Ishikawa (cell line): ENCODE measurements around the gene PRKAR2B.

Experiments
- CEBPB ChIP-seq: IDR thresholded peaks from 2 replicates; pipeline ENCODE4 v1.6.1; 2012
- CREB1 ChIP-seq: IDR thresholded peaks from 2 replicates; pipeline ENCODE4 v1.6.1; 2012; ENCODE audit warnings: low read depth
- EGR1 ChIP-seq: IDR thresholded peaks from 2 replicates; pipeline ENCODE4 v1.6.1; 2012
- EP300 ChIP-seq: IDR thresholded peaks from 2 replicates; pipeline ENCODE4 v1.6.1; 2012; ENCODE audit warnings: borderline replicate concordance
- FOXM1 ChIP-seq: IDR thresholded peaks from 2 replicates; pipeline ENCODE4 v1.6.1; 2012; ENCODE audit warnings: low read depth, borderline replicate concordance
- NFIC ChIP-seq: IDR thresholded peaks from 2 replicates; pipeline ENCODE4 v1.6.1; 2012
- RAD21 ChIP-seq: IDR thresholded peaks from 2 replicates; pipeline ENCODE4 v1.6.1; 2012; ENCODE audit warnings: low read depth
- TAF1 ChIP-seq: IDR thresholded peaks from 2 replicates; pipeline ENCODE4 v1.6.1; 2012; ENCODE audit warnings: low read depth, mild to moderate bottlenecking
- TCF12 ChIP-seq: IDR thresholded peaks from 2 replicates; pipeline ENCODE4 v1.6.1; 2012; ENCODE audit warnings: low read depth
- TEAD4 ChIP-seq: IDR thresholded peaks from 2 replicates; pipeline ENCODE4 v1.6.1; 2012
- YY1 ChIP-seq: IDR thresholded peaks from 2 replicates; pipeline ENCODE4 v1.6.1; 2012; ENCODE audit warnings: low read depth
- ZBTB7A ChIP-seq: IDR thresholded peaks from 2 replicates; pipeline ENCODE4 v1.6.1; 2012; ENCODE audit warnings: low read depth
- TF ChIP-seq, protein P1 (sequence below): IDR thresholded peaks from 2 replicates; pipeline ENCODE4 v1.6.1; 2012
- TF ChIP-seq, protein P2 (sequence below): IDR thresholded peaks from 2 replicates; pipeline ENCODE4 v1.6.1; 2012
- TF ChIP-seq, protein P3 (sequence below): IDR thresholded peaks from 2 replicates; pipeline ENCODE4 v1.6.1; 2012; ENCODE audit warnings: low read depth, mild to moderate bottlenecking

PRKAR2B gene

DNA sequence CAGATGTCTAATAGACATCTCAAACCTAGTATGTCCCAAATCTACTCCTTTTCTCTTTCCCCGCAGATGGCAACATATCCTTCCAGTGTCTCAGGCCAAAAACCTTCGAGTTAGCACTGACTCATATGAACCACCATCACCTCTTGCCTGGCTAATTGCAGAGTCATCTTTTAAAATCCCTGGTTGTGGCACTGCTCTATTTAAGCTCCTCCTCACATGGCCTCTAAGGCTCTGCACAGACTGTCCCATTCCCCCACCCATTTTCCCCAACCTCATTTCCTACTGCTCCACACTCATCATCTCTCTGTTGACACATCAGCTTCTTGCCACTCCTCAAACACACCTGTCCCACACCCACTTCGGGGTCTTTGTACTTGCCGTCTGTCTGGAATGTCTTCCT lies 107.5 kb downstream of the PRKAR2B start:
- no peak for TF ChIP-seq TAF1
- 0 out of 2 replicates have a peak, but pooled peaks have one; percentile 6 for TF ChIP-seq RAD21
- no peak for TF ChIP-seq EGR1

DNA sequence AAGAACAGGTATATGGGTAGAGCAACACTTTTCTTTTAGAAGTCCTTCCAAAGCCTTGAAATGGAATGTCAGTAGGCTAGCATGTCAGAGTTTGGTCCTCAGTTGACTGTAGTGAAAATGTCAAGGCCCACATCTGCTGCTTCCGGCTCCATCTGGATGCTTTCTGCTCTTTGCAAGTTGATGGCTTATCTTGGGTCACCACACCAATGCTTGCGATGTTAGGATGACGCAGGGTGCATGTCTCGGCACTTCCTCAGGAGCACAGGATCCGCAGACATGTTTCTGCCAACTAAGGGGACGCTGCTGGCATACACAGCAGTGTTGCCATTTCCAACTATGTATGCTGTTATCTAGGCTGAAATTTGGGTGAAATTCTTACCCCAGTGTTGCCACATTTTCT lies 110.3 kb downstream of the PRKAR2B start:
- TF ChIP-seq CREB1 (no peak), NFIC (no peak), TCF12 (no peak), EGR1 (no peak), FOXM1 (no peak), YY1 (no peak), RAD21 (no peak), ZBTB7A (no peak), EP300 (no peak), TEAD4 (no peak), TAF1 (no peak), CEBPB (no peak)
- TF ChIP-seq, protein P1, sequence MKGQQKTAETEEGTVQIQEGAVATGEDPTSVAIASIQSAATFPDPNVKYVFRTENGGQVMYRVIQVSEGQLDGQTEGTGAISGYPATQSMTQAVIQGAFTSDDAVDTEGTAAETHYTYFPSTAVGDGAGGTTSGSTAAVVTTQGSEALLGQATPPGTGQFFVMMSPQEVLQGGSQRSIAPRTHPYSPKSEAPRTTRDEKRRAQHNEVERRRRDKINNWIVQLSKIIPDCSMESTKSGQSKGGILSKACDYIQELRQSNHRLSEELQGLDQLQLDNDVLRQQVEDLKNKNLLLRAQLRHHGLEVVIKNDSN = no peak
- TF ChIP-seq, protein P2, sequence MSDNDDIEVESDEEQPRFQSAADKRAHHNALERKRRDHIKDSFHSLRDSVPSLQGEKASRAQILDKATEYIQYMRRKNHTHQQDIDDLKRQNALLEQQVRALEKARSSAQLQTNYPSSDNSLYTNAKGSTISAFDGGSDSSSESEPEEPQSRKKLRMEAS = no peak
- TF ChIP-seq, protein P3, sequence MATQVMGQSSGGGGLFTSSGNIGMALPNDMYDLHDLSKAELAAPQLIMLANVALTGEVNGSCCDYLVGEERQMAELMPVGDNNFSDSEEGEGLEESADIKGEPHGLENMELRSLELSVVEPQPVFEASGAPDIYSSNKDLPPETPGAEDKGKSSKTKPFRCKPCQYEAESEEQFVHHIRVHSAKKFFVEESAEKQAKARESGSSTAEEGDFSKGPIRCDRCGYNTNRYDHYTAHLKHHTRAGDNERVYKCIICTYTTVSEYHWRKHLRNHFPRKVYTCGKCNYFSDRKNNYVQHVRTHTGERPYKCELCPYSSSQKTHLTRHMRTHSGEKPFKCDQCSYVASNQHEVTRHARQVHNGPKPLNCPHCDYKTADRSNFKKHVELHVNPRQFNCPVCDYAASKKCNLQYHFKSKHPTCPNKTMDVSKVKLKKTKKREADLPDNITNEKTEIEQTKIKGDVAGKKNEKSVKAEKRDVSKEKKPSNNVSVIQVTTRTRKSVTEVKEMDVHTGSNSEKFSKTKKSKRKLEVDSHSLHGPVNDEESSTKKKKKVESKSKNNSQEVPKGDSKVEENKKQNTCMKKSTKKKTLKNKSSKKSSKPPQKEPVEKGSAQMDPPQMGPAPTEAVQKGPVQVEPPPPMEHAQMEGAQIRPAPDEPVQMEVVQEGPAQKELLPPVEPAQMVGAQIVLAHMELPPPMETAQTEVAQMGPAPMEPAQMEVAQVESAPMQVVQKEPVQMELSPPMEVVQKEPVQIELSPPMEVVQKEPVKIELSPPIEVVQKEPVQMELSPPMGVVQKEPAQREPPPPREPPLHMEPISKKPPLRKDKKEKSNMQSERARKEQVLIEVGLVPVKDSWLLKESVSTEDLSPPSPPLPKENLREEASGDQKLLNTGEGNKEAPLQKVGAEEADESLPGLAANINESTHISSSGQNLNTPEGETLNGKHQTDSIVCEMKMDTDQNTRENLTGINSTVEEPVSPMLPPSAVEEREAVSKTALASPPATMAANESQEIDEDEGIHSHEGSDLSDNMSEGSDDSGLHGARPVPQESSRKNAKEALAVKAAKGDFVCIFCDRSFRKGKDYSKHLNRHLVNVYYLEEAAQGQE = no peak

DNA sequence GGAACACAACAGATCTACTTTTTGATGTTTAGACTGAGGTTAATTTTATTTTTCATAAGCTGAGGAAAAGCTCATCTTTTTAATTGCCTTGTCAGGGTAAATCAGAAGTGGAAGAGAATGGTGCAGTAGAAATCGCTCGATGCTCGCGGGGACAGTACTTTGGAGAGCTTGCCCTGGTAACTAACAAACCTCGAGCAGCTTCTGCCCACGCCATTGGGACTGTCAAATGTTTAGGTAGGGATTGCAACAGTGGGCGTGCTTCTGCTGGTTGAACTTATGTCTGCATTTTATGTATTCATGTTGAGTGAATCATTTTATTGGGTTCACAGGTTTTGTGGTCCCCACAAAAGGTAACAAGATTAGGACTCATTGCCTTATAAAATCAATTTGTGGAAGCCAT lies 112.6 kb downstream of the PRKAR2B start:
- no peak for TF ChIP-seq YY1
- no peak for TF ChIP-seq FOXM1
- TF ChIP-seq, protein P2 = no peak
- TF ChIP-seq RAD21 = no peak
- TF ChIP-seq ZBTB7A = no peak
- TF ChIP-seq EGR1 = no peak
- TF ChIP-seq TCF12 = no peak
- no peak for TF ChIP-seq CREB1
- no peak for TF ChIP-seq CEBPB
- TF ChIP-seq EP300 = no peak
- TF ChIP-seq, protein P1 = no peak
- TF ChIP-seq NFIC = no peak
- TF ChIP-seq TAF1 = no peak
- no peak for TF ChIP-seq TEAD4
- TF ChIP-seq, protein P3 = no peak

DNA sequence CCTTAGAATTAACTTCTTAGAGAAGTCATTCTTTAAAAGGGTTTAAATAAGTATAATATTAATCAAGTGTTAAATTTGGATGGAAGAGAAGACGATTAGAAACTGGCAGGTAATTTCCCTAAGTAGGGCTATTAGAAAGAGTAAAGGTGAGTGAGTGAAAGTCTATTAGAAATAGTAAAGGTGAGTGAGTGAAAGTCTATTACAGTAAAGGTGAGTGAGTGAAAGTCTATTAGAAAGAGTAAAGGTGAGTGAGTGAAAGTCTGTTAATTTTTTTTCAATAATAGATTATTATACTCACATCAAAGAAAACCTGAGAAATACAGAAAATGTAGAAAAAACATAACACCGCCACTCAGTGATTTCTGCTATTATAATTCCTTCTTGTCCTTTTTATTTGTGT lies 113.5 kb downstream of the PRKAR2B start:
- no peak for TF ChIP-seq EP300
- TF ChIP-seq TEAD4 = no peak
- no peak for TF ChIP-seq NFIC
- TF ChIP-seq ZBTB7A = no peak
- no peak for TF ChIP-seq RAD21
- no peak for TF ChIP-seq TAF1
- TF ChIP-seq YY1 = no peak
- TF ChIP-seq EGR1 = no peak
- TF ChIP-seq TCF12 = no peak
- no peak for TF ChIP-seq CEBPB
- TF ChIP-seq, protein P3 = no peak
- TF ChIP-seq, protein P1 = no peak
- no peak for TF ChIP-seq CREB1
- TF ChIP-seq, protein P2 = no peak
- TF ChIP-seq FOXM1 = no peak
